Glutamatergic neuron (in vitro differentiated cells): ENCODE measurements around the gene BRSK2. TPM values are rescaled to one million over a fixed set of nuclear protein-coding genes. Genes with fewer than 3 reads are reported as not detected.
A peak's percentile ranks its signal among the peaks of the same experiment; 100 is the strongest.

Source experiments
- DNase-seq: peaks from one replicate; pipeline ENCODE4 v3.0.0; 2022
- H3K27ac Mint-ChIP-seq: one replicate; pipeline ENCODE4 v1.8.0; 2020; ENCODE audit warnings: mild to moderate bottlenecking, mixed read lengths, inconsistent platforms; ENCODE audit not compliant: unreplicated experiment
- H3K27me3 Mint-ChIP-seq: one replicate; pipeline ENCODE4 v1.8.0; 2020; ENCODE audit warnings: mild to moderate bottlenecking, moderate library complexity, mixed read lengths, inconsistent platforms; ENCODE audit not compliant: unreplicated experiment
- H3K36me3 Mint-ChIP-seq: one replicate; pipeline ENCODE4 v1.8.0; 2020; ENCODE audit warnings: mild to moderate bottlenecking, mixed read lengths, inconsistent platforms; ENCODE audit not compliant: unreplicated experiment
- H3K4me1 Mint-ChIP-seq: one replicate; pipeline ENCODE4 v1.8.0; 2020; ENCODE audit warnings: mild to moderate bottlenecking, low read depth, mixed read lengths, inconsistent platforms; ENCODE audit not compliant: unreplicated experiment
- H3K4me3 Mint-ChIP-seq: one replicate; pipeline ENCODE4 v1.8.0; 2020; ENCODE audit warnings: mild to moderate bottlenecking, mixed read lengths, inconsistent platforms; ENCODE audit not compliant: unreplicated experiment
- H3K9me3 Mint-ChIP-seq: one replicate; pipeline ENCODE4 v1.8.0; 2020; ENCODE audit warnings: mild to moderate bottlenecking, moderate library complexity, mixed read lengths, inconsistent platforms; ENCODE audit not compliant: unreplicated experiment
- total RNA-seq: library from RNA; stranded (reverse); fragmentation: NEBNext Ultra II Directional; extraction: Animal tissue kit (Norgen Biotek cat#: 25700); gene quantifications from one replicate; pipeline ENCODE4 v1.2.1, GENCODE V29; 2021; ENCODE audit not compliant: unreplicated experiment
- TF ChIP-seq, protein P1 (sequence below): fragments of 200-600 bp; sonication (generic); IDR thresholded peaks from one replicate; pipeline ENCODE4 v1.5.0; 2021; ENCODE audit not compliant: partially characterized antibody, unreplicated experiment

Gene BRSK2
- total RNA-seq, 1 donor from 2014 or later = 207 TPM

DNA sequence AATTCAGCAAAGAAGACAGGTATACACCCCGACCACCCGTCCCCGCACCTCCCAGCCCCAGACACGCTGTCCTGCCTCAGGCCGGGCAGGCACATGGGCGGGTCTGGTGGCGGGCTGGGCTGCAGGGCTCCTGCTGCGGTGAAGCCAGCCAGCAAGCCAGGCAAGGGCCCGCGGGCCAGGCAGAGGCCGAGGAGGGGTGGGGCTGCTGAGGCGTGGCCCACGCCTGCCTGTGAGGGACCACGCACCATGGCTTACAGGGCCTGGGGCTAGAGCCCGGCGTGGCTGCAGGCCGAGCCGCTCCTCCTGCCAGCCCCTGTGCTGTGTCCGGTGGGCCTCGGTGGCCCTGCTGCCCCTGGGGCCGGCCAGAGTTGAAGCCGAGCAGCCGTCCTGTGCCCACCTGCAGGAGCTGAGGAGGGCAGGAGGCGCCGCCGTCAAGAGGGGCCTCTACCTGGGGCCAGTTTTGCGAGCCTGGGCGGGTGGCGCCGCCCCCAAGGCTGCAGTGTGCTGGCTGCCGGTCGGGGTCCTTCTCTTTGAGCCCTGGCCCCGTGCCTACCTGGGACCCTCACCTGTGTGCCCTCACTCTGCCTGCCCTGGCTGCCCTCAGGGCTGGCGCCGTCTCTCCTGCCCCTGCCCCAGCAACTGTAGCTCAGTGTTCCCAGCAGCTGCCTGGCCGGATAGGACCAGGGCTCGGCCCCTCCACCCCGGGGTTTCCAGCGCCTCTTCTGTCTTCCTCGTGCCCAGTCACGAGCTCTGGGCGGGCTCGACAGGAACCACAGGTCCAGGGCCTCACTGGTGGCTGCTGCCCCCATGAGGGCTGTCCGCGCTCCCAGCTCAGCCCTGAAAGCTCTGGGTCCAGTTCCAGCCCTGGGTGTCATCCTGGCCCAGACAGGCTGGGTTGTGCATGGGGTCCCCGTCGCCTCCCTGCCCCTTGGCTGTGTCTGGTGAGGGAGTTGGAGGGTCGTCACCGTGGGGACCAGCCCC is 58.4 kb downstream of the BRSK2 start:
- no peak overlapping the region for H3K27ac Mint-ChIP-seq

GRCh38 chr11:1448882-1449281 is 59.1 kb downstream of the BRSK2 start:
- DNase-seq = no peak
- Mint-ChIP-seq H3K4me3 (no peak overlapping the region), H3K4me1 (no peaks in the 10 kb centered on the region), H3K27me3 (peaks cover 5% of the 10 kb centered on the region), H3K9me3 (peaks cover 13% of the 10 kb centered on the region), H3K36me3 (no peaks in the 10 kb centered on the region), H3K27ac (no peak overlapping the region)
- TF ChIP-seq, protein P1, sequence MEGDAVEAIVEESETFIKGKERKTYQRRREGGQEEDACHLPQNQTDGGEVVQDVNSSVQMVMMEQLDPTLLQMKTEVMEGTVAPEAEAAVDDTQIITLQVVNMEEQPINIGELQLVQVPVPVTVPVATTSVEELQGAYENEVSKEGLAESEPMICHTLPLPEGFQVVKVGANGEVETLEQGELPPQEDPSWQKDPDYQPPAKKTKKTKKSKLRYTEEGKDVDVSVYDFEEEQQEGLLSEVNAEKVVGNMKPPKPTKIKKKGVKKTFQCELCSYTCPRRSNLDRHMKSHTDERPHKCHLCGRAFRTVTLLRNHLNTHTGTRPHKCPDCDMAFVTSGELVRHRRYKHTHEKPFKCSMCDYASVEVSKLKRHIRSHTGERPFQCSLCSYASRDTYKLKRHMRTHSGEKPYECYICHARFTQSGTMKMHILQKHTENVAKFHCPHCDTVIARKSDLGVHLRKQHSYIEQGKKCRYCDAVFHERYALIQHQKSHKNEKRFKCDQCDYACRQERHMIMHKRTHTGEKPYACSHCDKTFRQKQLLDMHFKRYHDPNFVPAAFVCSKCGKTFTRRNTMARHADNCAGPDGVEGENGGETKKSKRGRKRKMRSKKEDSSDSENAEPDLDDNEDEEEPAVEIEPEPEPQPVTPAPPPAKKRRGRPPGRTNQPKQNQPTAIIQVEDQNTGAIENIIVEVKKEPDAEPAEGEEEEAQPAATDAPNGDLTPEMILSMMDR = no peak

More for the DNA sequence above, 58.4 kb downstream of the BRSK2 start:
- Mint-ChIP-seq H3K9me3 (peaks cover 11% of the 10 kb centered on the region), H3K27me3 (peaks cover 7% of the 10 kb centered on the region), H3K4me1 (no peaks in the 10 kb centered on the region), H3K4me3 (no peak overlapping the region), H3K36me3 (no peaks in the 10 kb centered on the region)
- DNase-seq = no peak
- TF ChIP-seq, protein P1 = no peak

- Mint-ChIP-seq H3K27ac (peak overlapping the region; percentile 17), H3K4me3 (no peak overlapping the region), H3K4me1 (no peaks in the 10 kb centered on the region), H3K36me3 (no peaks in the 10 kb centered on the region), H3K9me3 (peaks cover 14% of the 10 kb centered on the region), H3K27me3 (peaks cover 9% of the 10 kb centered on the region)
- TF ChIP-seq, protein P1 = no peak
- DNase-seq = no peak
Observed at GRCh38 chr11:1449490-1450243, 59.9 kb downstream of the BRSK2 start.

DNA sequence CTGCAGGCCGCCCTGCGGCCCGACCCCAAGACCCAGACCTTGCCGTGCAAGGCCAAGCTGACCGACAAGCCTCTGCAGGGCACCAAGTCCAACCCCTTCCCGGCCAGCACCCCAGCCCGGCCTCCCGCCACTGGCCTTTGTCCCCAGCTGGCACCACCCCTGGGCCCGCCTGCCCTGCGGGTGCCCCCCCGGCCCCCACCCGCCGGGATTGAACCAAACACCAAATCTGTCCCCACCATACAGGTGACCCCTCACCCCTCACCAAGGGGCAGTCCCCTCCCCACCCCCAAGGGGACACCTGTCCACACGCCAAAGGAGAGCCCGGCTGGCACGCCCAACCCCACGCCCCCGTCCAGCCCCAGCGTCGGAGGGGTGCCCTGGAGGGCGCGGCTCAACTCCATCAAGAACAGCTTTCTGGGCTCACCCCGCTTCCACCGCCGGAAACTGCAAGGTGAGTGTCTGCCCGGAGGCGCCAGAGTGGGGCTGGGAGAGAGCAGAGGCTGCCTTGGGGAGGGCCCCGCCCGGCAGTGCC is 60.7 kb downstream of the BRSK2 start:
- no peaks in the 10 kb centered on the region for H3K4me1 Mint-ChIP-seq
- no peak for DNase-seq
- TF ChIP-seq, protein P1 = no peak
- H3K27me3 Mint-ChIP-seq = peaks cover 11% of the 10 kb centered on the region
- no peak overlapping the region for H3K4me3 Mint-ChIP-seq
- no peak overlapping the region for H3K27ac Mint-ChIP-seq
- peaks cover 14% of the 10 kb centered on the region for H3K9me3 Mint-ChIP-seq
- H3K36me3 Mint-ChIP-seq = no peaks in the 10 kb centered on the region
